ENCODE data around the gene SH3PXD2B.

The SH3PXD2B gene

GRCh38 chr5:172454358-172455086 is at the start of gene SH3PXD2B:
Gene SH3PXD2B (minus strand): TSS chr5:172454525. CDS start chr5:172454352, 173 bp downstream.
- Mint-ChIP-seq H3K27ac (peak within 1 kb of the TSS; percentile 37), H3K4me3 (peak within 1 kb of the TSS; percentile 85), H3K4me1 (ENCODE audit: low read depth) (peaks cover 18% of the 10 kb centered on the region), H3K36me3 (ENCODE audit: low read depth) (no peaks in the 10 kb centered on the region), H3K27me3 (peaks cover 43% of the 10 kb centered on the region), H3K9me3 (no peaks in the 10 kb centered on the region)

- Mint-ChIP-seq H3K4me3 (no peak overlapping the region), H3K27ac (no peak overlapping the region), H3K27me3 (peaks cover 8% of the 10 kb centered on the region)
These were observed 48.6 kb upstream of the SH3PXD2B start for GRCh38 chr5:172502969-172503368.

DNA sequence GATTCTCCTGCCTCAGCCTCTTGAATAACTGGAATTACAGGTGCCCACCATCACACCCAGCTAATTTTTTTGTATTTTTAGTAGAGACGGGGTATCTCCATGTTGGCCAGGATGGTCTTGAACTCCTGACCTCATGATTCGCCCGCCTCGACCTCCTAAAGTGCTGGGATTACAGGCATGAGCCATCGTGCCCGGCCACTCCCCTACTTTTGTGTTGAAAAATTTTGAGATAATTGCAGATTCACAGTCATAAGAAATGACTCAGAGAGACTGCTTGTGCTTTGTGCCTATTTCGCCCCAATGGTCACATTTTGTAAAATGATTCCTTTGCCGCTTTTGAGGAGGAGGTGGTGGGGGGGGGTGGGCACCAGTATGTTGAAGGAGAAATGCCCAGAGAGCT is 48.1 kb upstream of the SH3PXD2B start:
- Mint-ChIP-seq H3K4me1 (ENCODE audit: low read depth) (no peaks in the 10 kb centered on the region), H3K9me3 (no peaks in the 10 kb centered on the region), H3K27me3 (peaks cover 8% of the 10 kb centered on the region), H3K27ac (no peak overlapping the region), H3K36me3 (ENCODE audit: low read depth) (no peaks in the 10 kb centered on the region), H3K4me3 (no peak overlapping the region)

More at GRCh38 chr5:172502969-172503368, 48.6 kb upstream of the SH3PXD2B start:
- Mint-ChIP-seq H3K36me3 (ENCODE audit: low read depth) (no peaks in the 10 kb centered on the region), H3K9me3 (no peaks in the 10 kb centered on the region), H3K4me1 (ENCODE audit: low read depth) (no peaks in the 10 kb centered on the region)

DNA sequence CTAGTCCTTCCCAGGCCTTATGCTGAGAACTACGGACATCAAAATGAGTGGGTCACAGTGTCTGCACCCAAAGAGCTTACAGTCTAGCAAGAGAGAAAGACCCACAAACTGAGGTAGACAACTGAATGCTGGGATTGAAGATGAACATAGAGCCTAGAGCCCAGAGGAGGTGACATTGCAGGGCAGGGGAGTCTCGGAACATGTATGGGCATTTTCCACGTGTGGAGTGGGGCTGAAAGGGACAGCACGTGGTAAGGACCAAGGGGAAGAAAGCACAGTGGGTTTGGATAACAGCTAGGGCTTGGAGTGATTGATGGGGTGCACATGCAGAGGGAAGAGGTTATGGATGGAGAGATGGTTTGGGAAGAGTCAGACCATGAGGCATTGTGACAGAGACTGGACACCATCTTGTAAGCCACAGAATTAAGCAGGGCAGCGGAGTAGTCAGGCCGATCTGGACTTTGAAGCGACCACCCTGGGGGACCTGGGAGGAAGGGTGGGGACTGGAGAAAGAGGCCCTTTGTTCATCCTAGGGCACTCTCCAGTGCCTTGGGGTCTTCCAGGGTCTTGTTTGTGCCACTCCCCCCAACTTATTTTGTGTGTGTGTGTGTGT is 47.5 kb upstream of the SH3PXD2B start:
- no peaks in the 10 kb centered on the region for H3K4me1 Mint-ChIP-seq (ENCODE audit: low read depth)
- no peak overlapping the region for H3K4me3 Mint-ChIP-seq
- H3K36me3 Mint-ChIP-seq (ENCODE audit: low read depth): no peaks in the 10 kb centered on the region

DNA sequence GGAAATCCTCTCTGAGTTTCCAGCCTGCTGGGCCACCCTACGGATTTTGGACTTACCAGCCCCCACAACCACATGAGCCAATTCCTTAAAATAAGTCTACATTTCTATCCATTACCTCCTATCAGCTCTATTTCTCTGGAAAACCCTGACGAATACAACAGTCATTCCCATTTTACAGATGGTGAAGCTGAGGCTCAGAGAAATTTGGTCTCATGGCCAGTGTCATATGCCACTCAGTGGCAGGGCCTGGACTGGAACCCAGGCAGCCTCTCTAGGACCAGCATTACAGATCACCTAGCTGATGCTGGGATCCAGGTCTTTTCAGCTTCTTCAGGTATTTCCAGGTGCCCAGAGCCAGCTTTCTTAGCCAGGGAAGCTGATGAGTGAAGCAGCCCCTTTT is 45.0 kb upstream of the SH3PXD2B start:
- Mint-ChIP-seq H3K4me3 (no peak overlapping the region), H3K27me3 (no peaks in the 10 kb centered on the region), H3K36me3 (ENCODE audit: low read depth) (no peaks in the 10 kb centered on the region), H3K4me1 (ENCODE audit: low read depth) (no peaks in the 10 kb centered on the region), H3K27ac (no peak overlapping the region), H3K9me3 (peaks cover 3% of the 10 kb centered on the region)

More for the DNA sequence above, 47.5 kb upstream of the SH3PXD2B start:
- no peak overlapping the region for H3K27ac Mint-ChIP-seq
- peaks cover 5% of the 10 kb centered on the region for H3K27me3 Mint-ChIP-seq
- no peaks in the 10 kb centered on the region for H3K9me3 Mint-ChIP-seq

- Mint-ChIP-seq H3K4me1 (ENCODE audit: low read depth) (no peaks in the 10 kb centered on the region), H3K9me3 (peaks cover 3% of the 10 kb centered on the region), H3K27ac (no peak overlapping the region), H3K4me3 (no peak overlapping the region), H3K36me3 (ENCODE audit: low read depth) (no peaks in the 10 kb centered on the region), H3K27me3 (no peaks in the 10 kb centered on the region)
These were observed 44.3 kb upstream of the SH3PXD2B start for GRCh38 chr5:172498431-172499129.

GRCh38 chr5:172497591-172498255 is 43.4 kb upstream of the SH3PXD2B start:
- Mint-ChIP-seq H3K4me3 (no peak overlapping the region), H3K4me1 (ENCODE audit: low read depth) (no peaks in the 10 kb centered on the region), H3K36me3 (ENCODE audit: low read depth) (no peaks in the 10 kb centered on the region), H3K9me3 (peaks cover 3% of the 10 kb centered on the region), H3K27me3 (no peaks in the 10 kb centered on the region), H3K27ac (no peak overlapping the region)

DNA sequence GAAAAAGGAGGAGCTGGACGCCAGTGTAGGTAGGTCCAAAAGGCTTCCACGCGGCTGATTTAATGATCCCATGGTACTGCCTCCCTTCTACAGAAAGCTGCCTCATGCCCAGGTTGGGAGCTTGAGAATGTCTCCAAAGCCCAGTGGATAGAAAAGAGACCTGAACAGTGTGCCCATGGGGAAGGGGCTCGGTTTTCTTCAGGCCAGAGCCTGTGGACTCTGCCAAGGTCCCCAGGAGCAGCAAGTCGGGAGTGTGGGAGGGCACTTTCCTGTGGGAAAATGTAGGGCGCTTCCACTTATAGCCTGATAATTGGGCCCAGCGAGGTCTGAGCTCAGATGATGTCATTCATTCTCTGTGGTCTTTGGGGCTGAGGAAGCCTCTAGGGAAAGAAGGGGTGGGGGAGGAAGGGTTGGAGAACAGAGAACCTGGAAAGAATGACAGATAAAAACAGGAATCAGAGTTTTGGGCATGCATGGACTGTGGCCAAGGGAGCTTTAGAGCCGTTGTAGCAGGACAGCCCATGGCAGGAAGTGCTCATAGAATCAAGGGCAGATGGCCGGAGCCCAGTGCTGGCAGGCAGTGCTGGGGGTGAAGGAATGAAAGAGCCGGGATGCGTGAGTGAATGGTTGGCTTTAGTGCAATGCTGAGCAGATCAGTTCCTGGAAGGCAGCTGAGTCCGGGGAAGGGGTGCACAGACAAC is 42.5 kb upstream of the SH3PXD2B start:
- H3K27ac Mint-ChIP-seq: no peak overlapping the region
- no peaks in the 10 kb centered on the region for H3K36me3 Mint-ChIP-seq (ENCODE audit: low read depth)
- peaks cover 3% of the 10 kb centered on the region for H3K9me3 Mint-ChIP-seq
- no peak overlapping the region for H3K4me3 Mint-ChIP-seq
- no peaks in the 10 kb centered on the region for H3K4me1 Mint-ChIP-seq (ENCODE audit: low read depth)
- no peaks in the 10 kb centered on the region for H3K27me3 Mint-ChIP-seq

- Mint-ChIP-seq H3K27me3 (no peaks in the 10 kb centered on the region), H3K4me3 (no peak overlapping the region), H3K36me3 (ENCODE audit: low read depth) (no peaks in the 10 kb centered on the region), H3K9me3 (peaks cover 3% of the 10 kb centered on the region), H3K27ac (no peak overlapping the region), H3K4me1 (ENCODE audit: low read depth) (no peaks in the 10 kb centered on the region)
These were observed 40.5 kb upstream of the SH3PXD2B start for GRCh38 chr5:172494630-172495505.

DNA sequence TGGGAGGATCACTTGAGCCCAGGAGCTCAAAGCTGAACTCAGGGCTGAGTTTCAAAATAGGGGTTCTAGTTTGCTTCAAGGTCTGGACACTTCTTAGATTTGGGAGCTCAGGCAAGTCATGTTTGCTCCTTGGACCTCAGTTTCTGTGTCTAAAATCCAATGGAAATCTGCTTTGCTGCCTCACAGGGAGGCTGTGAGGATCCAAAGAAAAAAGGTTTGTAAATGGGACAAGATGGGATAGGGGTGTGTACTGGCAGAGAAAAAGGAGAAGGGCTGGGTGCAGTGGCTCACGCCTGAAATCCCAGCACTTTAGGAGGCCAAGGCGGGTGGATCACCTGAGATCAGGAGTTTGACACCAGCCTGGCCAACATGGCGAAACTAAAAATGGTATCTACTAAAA is 39.6 kb upstream of the SH3PXD2B start:
- Mint-ChIP-seq H3K4me1 (ENCODE audit: low read depth) (no peaks in the 10 kb centered on the region), H3K27ac (no peak overlapping the region), H3K9me3 (peaks cover 3% of the 10 kb centered on the region), H3K36me3 (ENCODE audit: low read depth) (no peaks in the 10 kb centered on the region), H3K4me3 (no peak overlapping the region), H3K27me3 (no peaks in the 10 kb centered on the region)

DNA sequence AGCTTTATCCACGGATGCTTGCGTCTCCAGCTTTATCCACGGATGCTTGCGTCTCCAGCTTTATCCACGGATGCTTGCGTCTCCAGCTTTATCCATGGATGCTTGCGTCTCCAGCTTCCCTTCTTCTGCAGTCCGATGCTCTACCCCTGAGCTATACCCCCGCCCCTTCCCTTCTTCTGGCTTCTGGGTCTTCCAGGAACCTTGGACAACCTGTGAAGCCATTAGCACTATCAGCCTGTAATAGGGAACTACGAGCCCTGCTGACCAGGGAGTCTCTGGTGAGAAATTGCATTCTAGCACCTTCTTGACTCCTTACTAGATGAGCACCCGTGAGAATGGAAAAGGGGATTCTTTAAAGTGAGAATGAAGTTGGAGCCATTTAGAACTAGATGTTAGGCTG is 39.1 kb upstream of the SH3PXD2B start:
- Mint-ChIP-seq H3K27ac (no peak overlapping the region), H3K9me3 (peaks cover 3% of the 10 kb centered on the region), H3K4me3 (no peak overlapping the region), H3K36me3 (ENCODE audit: low read depth) (no peaks in the 10 kb centered on the region), H3K27me3 (no peaks in the 10 kb centered on the region), H3K4me1 (ENCODE audit: low read depth) (no peaks in the 10 kb centered on the region)

DNA sequence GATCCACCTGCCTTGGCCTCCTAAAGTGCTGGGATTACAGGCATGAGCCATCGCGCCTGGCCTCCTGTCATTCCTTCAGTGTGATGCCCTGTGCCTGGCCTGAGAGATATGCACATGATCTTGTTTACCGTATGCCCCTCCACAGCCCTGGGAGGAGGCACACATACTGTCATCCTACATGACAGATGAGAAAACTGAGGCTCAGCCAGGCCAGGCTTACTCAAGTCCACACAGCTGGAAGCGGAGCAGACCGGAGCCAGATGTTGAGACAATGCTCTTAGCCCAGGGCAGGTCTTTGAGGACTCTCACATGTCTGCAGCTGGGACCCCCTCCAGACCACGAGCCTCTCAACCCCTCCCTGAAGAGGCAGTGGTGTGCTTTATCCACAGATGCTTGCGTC is 38.7 kb upstream of the SH3PXD2B start:
- H3K4me1 Mint-ChIP-seq (ENCODE audit: low read depth): no peaks in the 10 kb centered on the region
- H3K36me3 Mint-ChIP-seq (ENCODE audit: low read depth): no peaks in the 10 kb centered on the region
- no peaks in the 10 kb centered on the region for H3K27me3 Mint-ChIP-seq
- no peak overlapping the region for H3K4me3 Mint-ChIP-seq
- peaks cover 3% of the 10 kb centered on the region for H3K9me3 Mint-ChIP-seq
- no peak overlapping the region for H3K27ac Mint-ChIP-seq

GRCh38 chr5:172492097-172492840 is 37.9 kb upstream of the SH3PXD2B start:
- Mint-ChIP-seq H3K4me3 (no peak overlapping the region), H3K36me3 (ENCODE audit: low read depth) (no peaks in the 10 kb centered on the region), H3K4me1 (ENCODE audit: low read depth) (no peaks in the 10 kb centered on the region), H3K9me3 (peaks cover 3% of the 10 kb centered on the region), H3K27me3 (no peaks in the 10 kb centered on the region), H3K27ac (no peak overlapping the region)
